K562 (cell line): Measurements from ENCODE around the gene FAM200A. TPM values are rescaled to one million over a fixed set of nuclear protein-coding genes. Genes with fewer than 3 reads are reported as not detected.

Source experiments
- ATAC-seq: fragments of 200-7000 bp; cut with Tn5 transposase; 3 replicates; pipeline ENCODE4 v1.9.1; 2020; ENCODE audit warnings: moderate library complexity
- BruUV-seq: library from RNA; stranded (reverse); fragments of 400-500 nt; replicated peaks from 2 replicates; lab custom pipeline; 2021; lab: Mats Ljungman, UMichigan
- CTCF ChIA-PET: fragments of 300-600 bp; formaldehyde crosslinking; extraction: SDS; loops from one replicate; lab custom pipeline; 2021; ENCODE audit warnings: low intra/inter-chr PET ratio; lab: Yijun Ruan, JAX
- POLR2A ChIA-PET: fragments of 300-600, 350-650 bp; sonication (Branson Sonifier 250); formaldehyde crosslinking; extraction: SDS; loops from one replicate; lab custom pipeline; 2021; ENCODE audit warnings: antibody characterized with exemption, inconsistent platforms; lab: Yijun Ruan, JAX
- DNase-seq, 4 experiments: peaks; one replicate each; pipeline versions ENCODE4 v3.0.0 to v3.0.0-alpha.2; 2011 to 2018; ENCODE audit warnings: low spot score in 3 of 4, mixed read lengths in 3 of 4; ENCODE audit errors: extremely low read depth in 1 of 4
- FAIRE-seq: peaks from 2 replicates; lab custom pipeline; 2011; peaks lifted over from hg19 to GRCh38; lab: Jason Lieb, UNC
- H2AFZ ChIP-seq: 2 replicates; pipeline ENCODE4 v1.6.0; 2011; ENCODE audit warnings: low read depth, low read length, control low read depth, inconsistent platforms
- H3K27ac ChIP-seq: fragments of 200-600 bp; 3 replicates; pipeline ENCODE4 v1.8.0; 2011; ENCODE audit warnings: low read depth, mild to moderate bottlenecking, control low read depth, inconsistent platforms, low read length, moderate library complexity, mixed read lengths; ENCODE audit errors: extremely low read depth
- H3K27me3 ChIP-seq, 2 experiments: fragments of 300-600 bp in 1 of 2; 2 replicates in 1 of 2; 3 replicates in 1 of 2; pipeline versions ENCODE4 v1.6.0 to v1.8.0; 2011; ENCODE audit warnings: inconsistent platforms in 2 of 2, low read length in 2 of 2, mild to moderate bottlenecking in 1 of 2, mixed read lengths in 1 of 2, moderate library complexity in 1 of 2; ENCODE audit not compliant: control insufficient read depth in 2 of 2, insufficient read depth in 2 of 2
- H3K36me3 ChIP-seq: fragments of 300-600 bp; 3 replicates; pipeline ENCODE4 v1.8.0; 2011; ENCODE audit warnings: mild to moderate bottlenecking, low read length, inconsistent platforms; ENCODE audit not compliant: control insufficient read depth, insufficient read depth
- H3K4me1 ChIP-seq, 2 experiments: fragments of 200-600 bp in 1 of 2; replicated peaks in 1 of 2; 2 replicates in 1 of 2; 3 replicates in 1 of 2; pipeline versions ENCODE4 v1.5.1 to v1.8.0; 2011; ENCODE audit warnings: inconsistent platforms in 2 of 2, low read length in 2 of 2, mild to moderate bottlenecking in 1 of 2, mixed read lengths in 1 of 2, moderate library complexity in 1 of 2; ENCODE audit not compliant: control insufficient read depth in 2 of 2, insufficient read depth in 2 of 2
- H3K4me2 ChIP-seq: 2 replicates; pipeline ENCODE4 v1.6.1; 2011; ENCODE audit warnings: low read length, control low read depth, inconsistent platforms, mixed read lengths; ENCODE audit not compliant: insufficient read depth
- H3K4me3 ChIP-seq: fragments of 200-600 bp; sonication (generic), shearing (Covaris generic); 2 replicates; pipeline ENCODE4 v1.5.1; 2016; ENCODE audit warnings: control low read depth, inconsistent platforms
- H3K79me2 ChIP-seq: fragments of 200-600 bp; 3 replicates; pipeline ENCODE4 v1.8.0; 2011; ENCODE audit warnings: low read length, inconsistent platforms; ENCODE audit not compliant: control insufficient read depth, insufficient read depth
- H3K9ac ChIP-seq, 2 experiments: 2 replicates each; pipeline versions ENCODE4 v1.6.0 to v1.6.1; 2011; ENCODE audit warnings: low read depth in 2 of 2, low read length in 2 of 2, control low read depth in 1 of 2, inconsistent platforms in 1 of 2, mild to moderate bottlenecking in 1 of 2, mixed read lengths in 1 of 2; ENCODE audit not compliant: insufficient read depth in 1 of 2
- H3K9me1 ChIP-seq: one replicate; pipeline ENCODE4 v1.6.0; 2011; ENCODE audit warnings: inconsistent platforms, mild to moderate bottlenecking, low read length, moderate library complexity; ENCODE audit not compliant: control insufficient read depth, insufficient read depth
- H3K9me3 ChIP-seq: replicated peaks from 2 replicates; pipeline ENCODE4 v1.5.1; 2011; ENCODE audit warnings: low read depth, low read length, inconsistent platforms; ENCODE audit not compliant: control insufficient read depth, insufficient read depth
- H4K20me1 ChIP-seq: replicated peaks from 2 replicates; pipeline ENCODE4 v1.6.1; 2011; ENCODE audit warnings: low read length, inconsistent platforms, mixed read lengths; ENCODE audit not compliant: control insufficient read depth, insufficient read depth
- ATF3 ChIP-seq, 2 experiments: fragments of 450-650 bp in 1 of 2; sonication (generic) in 1 of 2; formaldehyde crosslinking in 1 of 2; IDR thresholded peaks in 1 of 2; conservative IDR thresholded peaks in 1 of 2; 2 replicates each; pipeline versions ENCODE4 v1.6.1 to v1.8.1; 2016 to 2023; ENCODE audit warnings: mild to moderate bottlenecking in 2 of 2, moderate library complexity in 2 of 2, inconsistent platforms in 1 of 2, missing genetic modification reagents in 1 of 2
- CBFA2T3 ChIP-seq: fragments of 450-650 bp; IDR thresholded peaks from 2 replicates; pipeline ENCODE4 v1.6.1; 2017
- CUX1 ChIP-seq: fragments of 200-800 bp; sonication (Bioruptor generic); IDR thresholded peaks from 2 replicates; pipeline ENCODE4 v1.6.1; 2016; ENCODE audit warnings: missing genetic modification characterization, missing compliant biosample characterization
- ETV5 ChIP-seq: sonication (generic); formaldehyde crosslinking; IDR thresholded peaks from 2 replicates; pipeline ENCODE4 v1.4.0; 2020; ENCODE audit warnings: low read depth, mild to moderate bottlenecking, missing genetic modification reagents
- SNRNP70 ChIP-seq: fragments of 200-400 bp; formaldehyde crosslinking; optimal IDR thresholded peaks from 2 replicates; pipeline ENCODE3; 2017; ENCODE audit warnings: low read depth, low read length
- SRSF7 ChIP-seq: fragments of 200-400 bp; formaldehyde crosslinking; optimal IDR thresholded peaks from 2 replicates; pipeline ENCODE3; 2017; ENCODE audit warnings: mild to moderate bottlenecking, low read depth, low read length
- ZNF668 ChIP-seq: fragments of 250-450 bp; sonication (Bioruptor Pico); IDR thresholded peaks from 2 replicates; pipeline ENCODE4 v1.8.0; 2022; ENCODE audit warnings: mild to moderate bottlenecking, inconsistent platforms
- whole genome bisulfite sequencing: fragments of 100-300 bp; shearing (Covaris generic); methylation state at CpG from one replicate; pipeline ENCODE4 v1.1.6; 2016; ENCODE audit warnings: low coverage, mixed read lengths; ENCODE audit not compliant: insufficient coverage; ENCODE audit errors: missing lambda C conversion rate; 5-methylcytosine and 5-hydroxymethylcytosine counted together
- in situ Hi-C: fragments of 300-500 bp; cut with MboI; formaldehyde crosslinking; loops from 4 replicates; pipeline ENCODE4 v1.15.0; 2018; ENCODE audit warnings: inconsistent platforms, mixed read lengths
- intact Hi-C: fragments of 100-400 bp; cut with micrococcal nuclease; formaldehyde crosslinking; loops from 2 replicates; pipeline ENCODE4 v1.14.2; 2022
- polyA plus RNA-seq, 8 experiments: library from polyadenylated mRNA; depleted of rRNA in 4 of 8; stranded (reverse) in 5 of 8; unstranded in 3 of 8; fragments of >200 nt; fragmentation: Nextera tagmentation in 2 of 8; fragmentation: Illumina TruSeq in 1 of 8; extraction: Ambion mirVana in 2 of 8; extraction: Trizol in 1 of 8; gene quantifications; 2 replicates each; pipeline versions ENCODE4 v1.2.1 to v1.2.3, GENCODE V29; 2011 to 2014; ENCODE audit warnings: inconsistent platforms in 1 of 8, missing spikeins in 1 of 8
- total RNA-seq, 7 experiments: library from RNA; depleted of rRNA in 6 of 7; stranded (reverse); fragments of >200 nt in 6 of 7; fragmentation: Illumina TruSeq in 2 of 7; extraction: Trizol in 2 of 7; gene quantifications; 2 replicates each; pipeline versions ENCODE4 v1.2.1 to v1.2.3, GENCODE V29; 2011 to 2021; ENCODE audit warnings: low replicate concordance in 1 of 7

Gene FAM200A
- total and polyA plus RNA-seq, 9 of the 15 experiments (the other 6 are each of a cell fraction or from before 2014, with no cell fraction given), result 3.3 to 11.2 (median 8.3) TPM

GRCh38 chr7:99553039-99553438 lies 1.1 kb upstream of the FAM200A start:
- Histone ChIP-seq H3K9me3 (no peaks in the 10 kb centered on the region), H3K79me2 (peaks cover 32% of the 10 kb centered on the region), H3K27ac (no peak overlapping the region), H2AFZ (no peak overlapping the region), H3K4me2 (no peak overlapping the region), H3K9ac (no peak overlapping the region), H4K20me1 (no peaks in the 10 kb centered on the region), H3K4me3 (no peak overlapping the region), H3K9me1 (no peaks in the 10 kb centered on the region), H3K36me3 (peaks cover 42% of the 10 kb centered on the region), H3K27me3 (no peaks in the 10 kb centered on the region), H3K4me1 (peaks cover 7 to 14% of the 10 kb centered on the region in 2 experiments; a peak in 4 of 5 replicates)
- in situ Hi-C loops, result no loop called here
- ATAC-seq (no peak), FAIRE-seq (no peak), DNase-seq (no peak)
- CTCF ChIA-PET, result interaction anchor here (0.9 kb wide), 1 partner anchor 53 kb away, joined by 3 read pairs; the partner anchor contains the start of gene ZNF394
- BruUV-seq, result no TSS peak
- POLR2A ChIA-PET, result interaction anchor here (1.2 kb wide), 1 partner anchor 19 kb away, joined by 3 read pairs; no protein-coding TSS in a partner anchor
- TF ChIP-seq ETV5 (CRISPR knock-in tag) (no peak), ATF3 (IDR thresholded peaks at IDR 0.05) (peak; percentile 49), ATF3 (CRISPR knock-in tag; conservative IDR thresholded peaks at IDR 0.05) (no peak), SNRNP70 (no peak), ZNF668 (CRISPR knock-in tag) (no peak), CBFA2T3 (no peak), SRSF7 (no peak), CUX1 (CRISPR knock-in tag) (no peak)
- whole genome bisulfite sequencing, result 83% methylated on average over 4 of the region's 4 CpGs
- intact Hi-C loops, result loop anchor here (5.0 to 10.0 kb wide), 2 partner anchors 46 to 78 kb away; partner anchors contain the start of gene ZNF789
